Ovary (tissue), 3 donors: ENCODE data around the gene BRWD1.

Experiments
- CTCF ChIP-seq, 3 donors: fragments of 450-650 bp in 2 of 3; fragments of 200-600 bp in 1 of 3; IDR thresholded peaks; one replicate each; pipeline versions ENCODE4 v1.5.1 to v1.8.0; 2016 to 2022; ENCODE audit warnings: antibody characterized with exemption in 3 of 3, mild to moderate bottlenecking in 1 of 3
- POLR2A ChIP-seq: fragments of 450-650 bp; IDR thresholded peaks from one replicate; pipeline ENCODE4 v1.6.1; 2017; ENCODE audit warnings: antibody characterized with exemption, mild to moderate bottlenecking, moderate library complexity
- donor health status: DM: no; HTN: no; CAD: no.

GRCh38 chr21:39321424-39321823, 8.0 kb upstream of the BRWD1 start:
- TF ChIP-seq CTCF (IDR thresholded peaks at IDR 0.05): no peak
- TF ChIP-seq POLR2A: no peak
